Prostate gland (tissue), 2 donors: ENCODE measurements around the gene ERC2. TPM values are rescaled to one million over a fixed set of nuclear protein-coding genes. Genes with fewer than 3 reads are reported as not detected.

Experiments
- DNase-seq: peaks from one replicate; pipeline ENCODE4 v3.0.0-alpha.2; 2019; ENCODE audit warnings: low spot score
- H3K27ac ChIP-seq, 2 donors: fragments of 200-600 bp; sonication (generic); 2 replicates each; pipeline ENCODE4 v1.5.1; 2017 to 2019
- H3K27me3 ChIP-seq: fragments of 200-600 bp; sonication (generic); replicated peaks from 2 replicates; pipeline ENCODE4 v1.5.1; 2019; ENCODE audit not compliant: insufficient read depth
- H3K36me3 ChIP-seq, 2 donors: fragments of 200-600 bp; sonication (generic); 1 replicate in 1 of 2; 2 replicates in 1 of 2; pipeline versions ENCODE4 v1.5.1 to v1.8.1; 2017 to 2019
- H3K4me1 ChIP-seq: fragments of 200-600 bp; sonication (generic); replicated peaks from 2 replicates; pipeline ENCODE4 v1.5.1; 2019
- H3K4me3 ChIP-seq, 2 donors: fragments of 200-600 bp; sonication (generic); 2 replicates each; pipeline ENCODE4 v1.5.1; 2017 to 2019
- H3K9me3 ChIP-seq: fragments of 200-600 bp; sonication (generic); 2 replicates; pipeline ENCODE4 v1.5.1; 2017
- POLR2A ChIP-seq: fragments of 450-650 bp; IDR thresholded peaks from one replicate; pipeline ENCODE4 v1.6.1; 2016; ENCODE audit warnings: antibody characterized with exemption, mild to moderate bottlenecking
- POLR2AphosphoS5 ChIP-seq: sonication (generic); formaldehyde crosslinking; IDR thresholded peaks from one replicate; pipeline ENCODE4 v1.6.1; 2017; ENCODE audit warnings: antibody characterized with exemption
- whole genome bisulfite sequencing: methylation state at CpG from one replicate; pipeline ENCODE4 v1.1.5; 2018; 5-methylcytosine and 5-hydroxymethylcytosine counted together
- intact Hi-C: fragments of 100-400 bp; cut with DNase I; formaldehyde crosslinking; loops from one replicate; pipeline ENCODE4 v1.14.2; 2022
- total RNA-seq, 2 donors: library from RNA; depleted of rRNA; stranded (reverse); fragments of >200 nt; gene quantifications; one replicate each; pipeline ENCODE4 v1.1.0, GENCODE V29; 2016
- TF ChIP-seq, protein P1 (sequence below), 4 experiments: fragments of 200-600 bp in 2 of 4; fragments of 450-650 bp in 2 of 4; sonication (generic) in 2 of 4; IDR thresholded peaks; 1 replicate in 3 of 4; 2 replicates in 1 of 4; pipeline ENCODE4 v1.5.1; 2016 to 2019; ENCODE audit warnings: antibody characterized with exemption in 4 of 4, mild to moderate bottlenecking in 2 of 4, moderate library complexity in 2 of 4

The ERC2 gene
- total RNA-seq, 2 donors from 2014 or later: 1.0 to 2.7 TPM

DNA sequence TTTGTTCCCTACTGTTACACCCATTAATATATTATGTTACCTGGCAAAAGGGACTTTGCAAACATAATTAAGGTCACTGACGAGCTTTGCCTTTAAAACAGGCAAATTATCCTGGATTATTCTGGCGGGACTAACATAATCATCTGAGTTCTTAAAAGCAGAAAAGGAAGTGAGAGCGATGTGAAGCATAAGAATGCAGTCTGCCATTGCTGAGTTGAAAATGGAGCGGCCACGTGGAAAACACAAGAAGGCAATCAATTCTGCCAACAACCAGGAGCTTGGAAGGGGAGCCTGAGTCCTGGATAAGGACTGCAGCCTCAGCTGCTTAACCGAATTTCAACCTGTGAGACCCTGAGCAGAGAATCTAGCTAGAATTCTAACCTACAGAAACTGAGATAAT is 653.0 kb downstream of the ERC2 start:
- no peak overlapping the region for H3K4me3 ChIP-seq
- no peaks in the 10 kb centered on the region for H3K36me3 ChIP-seq
- intact Hi-C loops: no loop called here
- H3K27ac ChIP-seq: no peak overlapping the region
- TF ChIP-seq, protein P1, sequence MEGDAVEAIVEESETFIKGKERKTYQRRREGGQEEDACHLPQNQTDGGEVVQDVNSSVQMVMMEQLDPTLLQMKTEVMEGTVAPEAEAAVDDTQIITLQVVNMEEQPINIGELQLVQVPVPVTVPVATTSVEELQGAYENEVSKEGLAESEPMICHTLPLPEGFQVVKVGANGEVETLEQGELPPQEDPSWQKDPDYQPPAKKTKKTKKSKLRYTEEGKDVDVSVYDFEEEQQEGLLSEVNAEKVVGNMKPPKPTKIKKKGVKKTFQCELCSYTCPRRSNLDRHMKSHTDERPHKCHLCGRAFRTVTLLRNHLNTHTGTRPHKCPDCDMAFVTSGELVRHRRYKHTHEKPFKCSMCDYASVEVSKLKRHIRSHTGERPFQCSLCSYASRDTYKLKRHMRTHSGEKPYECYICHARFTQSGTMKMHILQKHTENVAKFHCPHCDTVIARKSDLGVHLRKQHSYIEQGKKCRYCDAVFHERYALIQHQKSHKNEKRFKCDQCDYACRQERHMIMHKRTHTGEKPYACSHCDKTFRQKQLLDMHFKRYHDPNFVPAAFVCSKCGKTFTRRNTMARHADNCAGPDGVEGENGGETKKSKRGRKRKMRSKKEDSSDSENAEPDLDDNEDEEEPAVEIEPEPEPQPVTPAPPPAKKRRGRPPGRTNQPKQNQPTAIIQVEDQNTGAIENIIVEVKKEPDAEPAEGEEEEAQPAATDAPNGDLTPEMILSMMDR (IDR thresholded peaks at IDR 0.05): no peak
- TF ChIP-seq POLR2AphosphoS5: no peak
- TF ChIP-seq POLR2A: no peak
- 87% methylated on average over 6 of the region's 6 CpGs for WGBS
- no peak for DNase-seq
- H3K27me3 ChIP-seq: no peaks in the 10 kb centered on the region
- no peaks in the 10 kb centered on the region for H3K4me1 ChIP-seq
- H3K9me3 ChIP-seq: no peaks in the 10 kb centered on the region

DNA sequence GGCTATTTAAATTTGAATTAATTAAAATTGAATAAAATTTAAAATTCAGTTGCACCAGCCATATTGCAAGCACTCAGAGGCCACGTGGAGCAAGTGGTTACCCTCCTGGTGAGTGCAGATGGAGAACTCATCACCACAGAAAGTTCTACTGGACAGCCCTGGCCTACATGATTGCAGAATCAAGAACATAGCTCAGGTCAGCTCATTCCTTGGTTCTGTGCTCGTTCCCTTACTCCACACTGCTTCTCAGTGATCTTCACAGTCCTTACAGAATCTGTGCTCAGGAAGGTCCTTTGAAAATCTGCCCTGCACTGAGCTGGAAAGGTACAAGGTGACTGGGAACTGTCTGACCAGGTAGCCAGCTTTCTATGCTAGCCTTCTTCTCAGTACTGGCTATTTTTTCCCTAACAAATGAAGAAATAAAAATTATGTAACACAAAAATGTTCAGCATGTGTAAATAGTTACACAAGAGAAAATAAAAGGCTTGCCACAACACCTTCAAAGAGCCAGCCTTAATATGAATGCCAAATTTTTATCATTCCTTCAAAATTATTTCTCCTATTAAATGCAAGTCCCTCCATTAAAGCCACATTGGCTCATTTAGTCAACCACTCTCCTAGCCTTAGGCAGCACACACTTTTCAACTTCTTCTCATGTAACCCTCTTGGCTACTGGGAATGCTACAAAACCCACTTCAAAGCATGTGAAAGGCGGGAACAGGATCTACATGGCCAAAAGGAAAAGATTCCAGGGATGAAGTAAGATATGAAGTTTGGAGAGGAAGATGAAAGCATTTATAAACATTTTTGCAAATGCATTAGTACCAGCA is 654.8 kb downstream of the ERC2 start:
- WGBS: 57% methylated on average over 3 of the region's 3 CpGs
- Histone ChIP-seq H3K4me3 (no peak overlapping the region), H3K36me3 (no peaks in the 10 kb centered on the region), H3K27ac (no peak overlapping the region), H3K27me3 (no peaks in the 10 kb centered on the region), H3K4me1 (no peaks in the 10 kb centered on the region), H3K9me3 (no peaks in the 10 kb centered on the region)
- no peak for DNase-seq
- TF ChIP-seq, protein P1 (IDR thresholded peaks at IDR 0.05): no peak
- no peak for TF ChIP-seq POLR2A
- peak; percentile 40 for TF ChIP-seq POLR2AphosphoS5
- intact Hi-C loops: no loop called here

DNA sequence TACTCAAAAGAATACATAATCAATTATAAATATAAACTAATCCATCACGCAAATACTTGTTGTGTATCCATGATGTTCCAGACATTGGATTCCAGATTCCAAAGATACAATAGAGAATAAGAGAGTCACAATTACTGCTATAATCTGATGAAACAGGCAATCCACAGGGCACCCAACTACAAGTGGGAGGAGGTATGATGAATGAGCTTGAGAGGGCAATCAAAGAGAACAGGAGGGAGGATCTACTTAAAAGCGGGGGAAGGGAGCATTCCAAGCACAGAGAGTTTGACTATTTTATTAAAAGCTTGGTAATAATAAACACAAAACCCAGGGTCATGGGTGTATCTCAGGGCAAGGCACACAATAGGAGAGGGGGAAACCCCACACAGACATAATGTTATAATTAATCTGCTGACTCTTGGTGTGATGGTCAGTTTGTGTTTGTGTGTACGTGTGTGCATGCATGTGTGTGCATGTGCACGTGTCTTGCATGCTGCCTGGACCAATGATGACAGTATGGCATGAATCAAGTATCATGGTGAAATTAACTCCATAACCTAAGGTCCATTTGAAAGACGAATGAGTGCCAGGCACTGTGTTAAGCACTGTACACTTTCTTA is 655.8 kb downstream of the ERC2 start:
- Histone ChIP-seq H3K27me3 (no peaks in the 10 kb centered on the region), H3K4me1 (no peaks in the 10 kb centered on the region), H3K9me3 (no peaks in the 10 kb centered on the region), H3K36me3 (no peaks in the 10 kb centered on the region), H3K27ac (no peak overlapping the region), H3K4me3 (no peak overlapping the region)
- TF ChIP-seq POLR2A (no peak), POLR2AphosphoS5 (no peak)
- TF ChIP-seq, protein P1 (IDR thresholded peaks at IDR 0.05): no peak
- intact Hi-C loops: no loop called here
- 95% methylated on average over 5 of the region's 5 CpGs for WGBS
- no peak for DNase-seq

- no peaks in the 10 kb centered on the region for H3K4me1 ChIP-seq
- DNase-seq: no peak
- H3K9me3 ChIP-seq: no peaks in the 10 kb centered on the region
- intact Hi-C loops: no loop called here
- H3K27me3 ChIP-seq: no peaks in the 10 kb centered on the region
- 85% methylated on average over 1 of the region's 1 CpG for WGBS
- no peaks in the 10 kb centered on the region for H3K36me3 ChIP-seq
- TF ChIP-seq POLR2A (no peak), POLR2AphosphoS5 (no peak)
- TF ChIP-seq, protein P1 (IDR thresholded peaks at IDR 0.05): no peak
- no peak overlapping the region for H3K4me3 ChIP-seq
- H3K27ac ChIP-seq: no peak overlapping the region
Observed at GRCh38 chr3:55807210-55807609, 661.1 kb downstream of the ERC2 start.

- 88% methylated on average over 2 of the region's 2 CpGs for WGBS
- H3K4me3 ChIP-seq: no peak overlapping the region
- TF ChIP-seq POLR2AphosphoS5 (no peak), POLR2A (no peak)
- TF ChIP-seq, protein P1 (IDR thresholded peaks at IDR 0.05): no peak
- intact Hi-C loops: no loop called here
- no peaks in the 10 kb centered on the region for H3K27me3 ChIP-seq
- no peaks in the 10 kb centered on the region for H3K9me3 ChIP-seq
- H3K27ac ChIP-seq: no peak overlapping the region
- H3K4me1 ChIP-seq: no peaks in the 10 kb centered on the region
- H3K36me3 ChIP-seq: no peaks in the 10 kb centered on the region
- no peak for DNase-seq
Observed at GRCh38 chr3:55805169-55805568, 663.1 kb downstream of the ERC2 start.
